Stimulated activated memory B cell treated with anti-CD40 and anti-IgM and Interleukin-4, amounts not matched to agents 10 μg/mL and 1 μg/mL and 100 μg/mL, for 72 hours (primary cell): ENCODE data around the gene CACNG3.
"Not testable (repeated sequence)": the region's sequence is repeated elsewhere in the genome, so short reads cannot be mapped to it uniquely, and the experiment has no call there.

Source experiments
- ATAC-seq: fragments of 150-1000 bp; cut with Tn5 transposase; 2 replicates; pipeline ENCODE4 v1.10.0; 2021
- H3K27ac Mint-ChIP-seq: one replicate; pipeline ENCODE4 v1.8.0; 2022; ENCODE audit warnings: mild to moderate bottlenecking, mixed read lengths
- H3K27me3 Mint-ChIP-seq: one replicate; pipeline ENCODE4 v1.8.0; 2022; ENCODE audit warnings: mixed read lengths
- H3K36me3 Mint-ChIP-seq: one replicate; pipeline ENCODE4 v1.8.0; 2022; ENCODE audit warnings: mixed read lengths
- H3K4me1 Mint-ChIP-seq: one replicate; pipeline ENCODE4 v1.8.0; 2022; ENCODE audit warnings: mixed read lengths
- H3K4me3 Mint-ChIP-seq: one replicate; pipeline ENCODE4 v1.8.0; 2022; ENCODE audit warnings: mild to moderate bottlenecking, moderate library complexity, mixed read lengths
- H3K9me3 Mint-ChIP-seq: one replicate; pipeline ENCODE4 v1.8.0; 2022; ENCODE audit warnings: mixed read lengths

Gene CACNG3

DNA sequence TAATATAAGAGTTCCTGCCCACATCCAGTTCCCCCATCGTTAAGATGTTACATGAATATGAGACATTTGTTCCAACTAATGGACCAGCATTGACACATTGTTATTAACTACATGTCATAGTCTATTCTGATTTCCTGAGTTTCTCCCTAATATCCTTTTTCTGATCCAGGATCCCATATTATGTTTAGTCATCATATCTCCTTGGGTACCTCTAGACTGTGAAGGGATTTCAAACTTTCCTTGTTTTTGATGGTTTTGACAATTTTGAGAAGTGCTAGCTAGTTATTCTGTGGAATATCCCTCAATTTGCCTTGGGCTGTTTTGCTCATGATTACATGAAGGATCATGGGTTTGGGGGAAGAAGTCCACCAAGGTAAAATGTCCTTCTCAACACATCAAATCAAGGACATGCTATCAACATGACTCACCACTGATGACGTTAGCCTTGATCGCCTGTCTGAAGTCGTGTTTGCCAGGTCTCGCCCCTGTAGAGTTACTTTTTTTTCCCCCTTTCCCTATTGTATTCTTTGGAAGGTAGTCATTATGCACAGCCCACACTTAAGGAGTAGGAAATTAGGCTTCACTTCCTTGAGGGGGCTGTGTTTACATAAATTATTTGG lies 42.5 kb downstream of the CACNG3 start:
- no peaks in the 10 kb centered on the region for H3K4me1 Mint-ChIP-seq
- H3K27ac Mint-ChIP-seq = no peak overlapping the region
- no peaks in the 10 kb centered on the region for H3K36me3 Mint-ChIP-seq
- H3K4me3 Mint-ChIP-seq = no peak overlapping the region
- no peaks in the 10 kb centered on the region for H3K9me3 Mint-ChIP-seq
- no peak for ATAC-seq
- peaks cover 5% of the 10 kb centered on the region for H3K27me3 Mint-ChIP-seq

- H3K27ac Mint-ChIP-seq, H3K4me3 Mint-ChIP-seq, H3K36me3 Mint-ChIP-seq, ATAC-seq, H3K27me3 Mint-ChIP-seq, H3K4me1 Mint-ChIP-seq, H3K9me3 Mint-ChIP-seq: not testable (repeated sequence)
Measured at GRCh38 chr16:24300750-24301149, 44.6 kb downstream of the CACNG3 start.

GRCh38 chr16:24302636-24303035 lies 46.5 kb downstream of the CACNG3 start:
- H3K36me3 Mint-ChIP-seq = no peaks in the 10 kb centered on the region
- peaks cover 17% of the 10 kb centered on the region for H3K27me3 Mint-ChIP-seq
- H3K4me1 Mint-ChIP-seq = no peaks in the 10 kb centered on the region
- H3K9me3 Mint-ChIP-seq = no peaks in the 10 kb centered on the region
- no peak overlapping the region for H3K4me3 Mint-ChIP-seq
- ATAC-seq = no peak
- H3K27ac Mint-ChIP-seq = no peak overlapping the region

- Mint-ChIP-seq H3K9me3 (no peaks in the 10 kb centered on the region), H3K4me3 (no peak overlapping the region), H3K27me3 (peaks cover 33% of the 10 kb centered on the region), H3K36me3 (no peaks in the 10 kb centered on the region), H3K27ac (no peak overlapping the region), H3K4me1 (peaks cover 6% of the 10 kb centered on the region)
- no peak for ATAC-seq
Measured at GRCh38 chr16:24308200-24308599, 52.1 kb downstream of the CACNG3 start.

DNA sequence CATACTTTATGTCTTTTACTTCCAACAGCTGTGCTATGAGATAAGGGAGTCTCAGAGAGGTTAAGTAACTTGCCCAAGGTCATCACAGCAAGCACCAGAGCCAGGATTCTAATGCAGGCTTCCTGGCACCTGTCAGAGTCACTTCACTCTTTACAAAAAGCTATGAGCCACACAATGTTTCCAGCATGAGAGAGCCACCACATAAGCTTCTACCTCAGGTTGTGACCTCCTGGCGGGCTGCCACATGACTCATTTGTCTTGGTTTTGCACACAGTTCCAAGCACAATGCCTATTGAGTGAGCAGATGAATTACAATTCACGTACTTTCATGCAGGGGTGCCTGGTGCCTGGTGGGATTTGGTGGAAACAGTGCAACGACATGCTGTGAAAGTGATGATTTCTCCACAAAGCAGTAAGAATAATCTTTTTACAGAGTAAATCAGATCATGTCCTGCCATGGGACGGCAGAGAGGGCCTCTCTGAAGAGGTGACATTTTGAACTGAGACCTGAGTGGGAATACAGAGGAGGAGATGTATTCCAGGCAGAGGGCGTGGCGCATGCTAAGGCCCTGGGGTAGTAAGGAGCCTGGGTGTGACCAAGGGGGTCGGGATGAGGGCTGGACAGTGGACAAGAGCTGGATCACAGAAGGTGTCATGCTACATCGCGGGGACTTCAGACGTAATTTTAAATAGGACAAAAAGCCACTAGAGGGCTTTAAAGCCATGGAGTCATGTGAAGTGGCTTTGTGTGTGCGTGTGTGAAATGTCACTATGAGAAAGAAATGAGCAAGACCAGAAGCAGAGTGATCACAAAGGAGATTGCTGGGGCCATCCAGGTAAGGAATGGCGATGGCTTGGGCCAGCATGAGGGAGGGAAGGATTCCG lies 53.4 kb downstream of the CACNG3 start:
- Mint-ChIP-seq H3K36me3 (no peaks in the 10 kb centered on the region), H3K27ac (no peak overlapping the region), H3K27me3 (peaks cover 33% of the 10 kb centered on the region), H3K4me3 (no peak overlapping the region), H3K4me1 (peaks cover 6% of the 10 kb centered on the region), H3K9me3 (no peaks in the 10 kb centered on the region)
- ATAC-seq = no peak

- H3K27ac Mint-ChIP-seq = no peak overlapping the region
- H3K4me1 Mint-ChIP-seq = peaks cover 6% of the 10 kb centered on the region
- peaks cover 47% of the 10 kb centered on the region for H3K27me3 Mint-ChIP-seq
- no peak overlapping the region for H3K4me3 Mint-ChIP-seq
- no peaks in the 10 kb centered on the region for H3K36me3 Mint-ChIP-seq
- ATAC-seq = no peak
- H3K9me3 Mint-ChIP-seq = no peaks in the 10 kb centered on the region
Measured at GRCh38 chr16:24315343-24315742, 59.2 kb downstream of the CACNG3 start.

- Mint-ChIP-seq H3K4me3 (no peak overlapping the region), H3K27me3 (peaks cover 62% of the 10 kb centered on the region), H3K36me3 (no peaks in the 10 kb centered on the region), H3K9me3 (no peaks in the 10 kb centered on the region), H3K27ac (no peak overlapping the region), H3K4me1 (no peaks in the 10 kb centered on the region)
- no peak for ATAC-seq
Measured at GRCh38 chr16:24318680-24319079, 62.5 kb downstream of the CACNG3 start.

DNA sequence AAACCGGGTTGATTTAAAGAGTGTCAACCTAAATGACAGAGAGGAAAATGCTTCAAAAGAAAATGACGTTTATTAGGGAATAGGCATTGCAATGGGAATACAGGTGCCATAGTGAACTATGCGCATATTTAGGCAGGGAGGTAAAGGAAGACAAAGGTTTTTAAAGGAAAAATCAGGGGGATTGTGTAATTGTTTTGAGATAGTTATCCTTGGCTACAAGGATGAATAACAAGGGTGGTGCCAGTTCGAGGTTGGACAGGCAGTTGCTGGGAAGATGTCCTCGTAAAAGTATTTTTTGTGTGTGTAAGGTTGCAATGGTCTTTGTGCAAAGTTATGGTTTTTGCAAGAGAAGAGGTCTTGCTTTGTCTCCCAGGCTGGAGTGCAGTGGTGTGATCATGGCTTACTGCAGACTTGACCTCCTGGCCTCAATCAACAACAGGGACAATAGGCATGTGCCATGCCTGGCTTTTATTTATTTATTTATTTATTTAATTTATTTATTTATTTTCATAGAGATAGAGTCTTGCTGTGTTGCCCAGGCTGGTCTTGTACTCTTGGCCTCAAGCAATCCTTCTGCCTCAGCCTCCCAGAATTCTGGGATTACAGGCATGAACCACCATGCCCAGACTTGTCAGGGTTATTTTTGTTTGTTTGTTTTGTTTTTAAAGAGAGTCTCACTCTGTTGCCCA lies 63.1 kb downstream of the CACNG3 start:
- H3K9me3 Mint-ChIP-seq = no peaks in the 10 kb centered on the region
- H3K4me1 Mint-ChIP-seq = no peaks in the 10 kb centered on the region
- H3K27ac Mint-ChIP-seq = no peak overlapping the region
- no peak for ATAC-seq
- H3K4me3 Mint-ChIP-seq = no peak overlapping the region
- no peaks in the 10 kb centered on the region for H3K36me3 Mint-ChIP-seq
- peaks cover 67% of the 10 kb centered on the region for H3K27me3 Mint-ChIP-seq

GRCh38 chr16:24322106-24322505 lies 66.0 kb downstream of the CACNG3 start:
- Mint-ChIP-seq H3K27me3 (peaks cover 52% of the 10 kb centered on the region), H3K4me3 (no peak overlapping the region), H3K27ac (no peak overlapping the region), H3K36me3 (no peaks in the 10 kb centered on the region), H3K9me3 (no peaks in the 10 kb centered on the region), H3K4me1 (no peaks in the 10 kb centered on the region)
- ATAC-seq = no peak

DNA sequence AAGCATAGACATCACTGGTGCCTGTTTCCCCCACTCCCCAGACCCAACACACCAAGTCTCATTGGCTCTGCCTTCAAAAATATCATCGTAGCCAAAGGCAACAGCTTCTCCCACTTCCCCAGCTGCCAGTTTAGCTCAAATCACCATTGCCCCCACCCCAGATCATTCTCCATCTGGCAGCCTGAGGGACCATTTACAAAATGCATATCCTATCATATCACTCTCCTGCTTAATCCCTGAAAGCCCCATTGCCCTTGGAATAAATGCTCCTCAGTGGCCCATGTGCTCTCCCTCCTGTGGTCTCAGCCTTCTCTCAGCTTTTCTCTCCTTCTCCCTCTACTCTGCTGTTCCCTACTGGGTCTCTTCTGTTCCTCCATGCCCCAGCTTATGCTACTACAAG lies 68.3 kb downstream of the CACNG3 start:
- no peaks in the 10 kb centered on the region for H3K4me1 Mint-ChIP-seq
- ATAC-seq = no peak
- no peaks in the 10 kb centered on the region for H3K36me3 Mint-ChIP-seq
- no peak overlapping the region for H3K4me3 Mint-ChIP-seq
- peaks cover 31% of the 10 kb centered on the region for H3K27me3 Mint-ChIP-seq
- no peak overlapping the region for H3K27ac Mint-ChIP-seq
- no peaks in the 10 kb centered on the region for H3K9me3 Mint-ChIP-seq

DNA sequence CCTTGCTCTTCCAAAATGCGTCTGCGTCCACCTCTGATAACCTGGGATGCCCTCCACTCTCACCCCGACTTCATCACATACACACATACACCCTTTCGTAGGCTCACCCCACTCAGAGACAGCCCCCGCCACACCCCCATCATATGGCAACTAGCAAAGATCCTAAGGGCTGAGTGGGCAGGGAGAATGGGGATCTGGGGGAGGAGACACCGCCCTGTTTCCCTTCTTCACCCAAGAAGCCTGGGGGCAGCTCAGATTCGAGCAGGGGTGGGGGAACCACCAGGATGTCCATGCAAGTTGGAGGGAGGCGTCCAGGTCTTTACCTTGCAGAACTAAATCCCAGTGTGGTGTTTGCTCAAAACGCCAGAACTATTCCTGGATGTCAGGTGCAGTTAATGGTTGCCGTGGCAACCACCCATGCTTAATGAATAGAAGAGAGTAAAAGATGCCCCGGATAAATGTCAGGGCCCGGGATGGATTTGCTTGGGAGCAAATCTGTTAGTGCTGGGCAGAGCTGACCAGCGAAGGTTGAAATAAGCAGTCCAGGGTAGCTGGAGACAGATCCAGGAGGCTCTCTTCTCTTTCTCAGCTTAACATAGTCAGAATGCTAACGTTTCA lies 72.8 kb downstream of the CACNG3 start:
- H3K36me3 Mint-ChIP-seq = no peaks in the 10 kb centered on the region
- H3K27ac Mint-ChIP-seq = no peak overlapping the region
- ATAC-seq = no peak
- peaks cover 12% of the 10 kb centered on the region for H3K27me3 Mint-ChIP-seq
- no peak overlapping the region for H3K4me3 Mint-ChIP-seq
- no peaks in the 10 kb centered on the region for H3K9me3 Mint-ChIP-seq
- no peaks in the 10 kb centered on the region for H3K4me1 Mint-ChIP-seq

DNA sequence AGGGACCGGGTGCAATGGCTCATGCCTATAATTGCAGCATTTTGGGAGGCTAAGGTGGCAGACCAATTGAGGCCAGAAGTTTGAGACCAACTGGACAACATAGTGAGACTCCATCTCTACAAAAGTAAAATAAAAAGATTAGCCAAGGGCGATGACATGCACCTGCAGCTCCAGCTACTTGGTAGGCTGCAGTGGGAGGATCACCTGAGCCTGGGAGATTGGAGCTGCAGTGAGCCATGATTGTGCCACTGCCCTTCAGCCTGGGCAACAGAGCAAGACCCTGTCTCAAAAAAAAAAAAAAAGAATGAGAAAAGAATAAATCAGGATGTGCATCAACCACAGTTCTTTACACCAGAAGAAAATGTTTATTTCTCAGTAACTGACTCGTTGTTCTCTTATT lies 76.0 kb downstream of the CACNG3 start:
- no peaks in the 10 kb centered on the region for H3K36me3 Mint-ChIP-seq
- H3K4me3 Mint-ChIP-seq = no peak overlapping the region
- H3K27ac Mint-ChIP-seq = no peak overlapping the region
- no peak for ATAC-seq
- no peaks in the 10 kb centered on the region for H3K4me1 Mint-ChIP-seq
- H3K27me3 Mint-ChIP-seq = no peaks in the 10 kb centered on the region
- H3K9me3 Mint-ChIP-seq = peaks cover 3% of the 10 kb centered on the region

DNA sequence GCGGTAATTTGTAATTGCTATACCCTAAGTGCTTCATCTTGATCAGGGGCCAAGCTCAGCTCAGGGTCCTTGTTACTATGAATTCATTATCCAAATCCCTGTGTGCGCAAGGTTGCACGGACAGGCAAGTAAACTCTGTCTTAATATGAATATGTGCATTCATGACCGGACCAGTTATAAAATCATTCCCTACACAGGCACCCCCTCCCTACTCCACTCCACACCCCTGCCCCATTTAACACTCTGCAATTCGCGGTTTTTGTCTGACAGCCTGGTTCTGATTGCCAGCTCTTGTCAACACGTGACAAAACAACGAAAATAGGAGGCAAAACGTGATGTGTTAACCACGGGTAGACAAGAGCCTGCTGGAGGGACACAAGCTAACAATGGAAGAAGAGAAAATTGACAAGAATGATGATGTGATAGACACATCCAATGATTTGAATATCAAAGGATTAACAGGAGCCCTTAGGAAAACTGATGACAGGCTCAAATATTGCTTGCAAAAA lies 76.5 kb downstream of the CACNG3 start:
- H3K36me3 Mint-ChIP-seq = no peaks in the 10 kb centered on the region
- H3K27me3 Mint-ChIP-seq = no peaks in the 10 kb centered on the region
- peaks cover 3% of the 10 kb centered on the region for H3K9me3 Mint-ChIP-seq
- no peak overlapping the region for H3K27ac Mint-ChIP-seq
- no peak overlapping the region for H3K4me3 Mint-ChIP-seq
- no peak for ATAC-seq
- H3K4me1 Mint-ChIP-seq = no peaks in the 10 kb centered on the region

DNA sequence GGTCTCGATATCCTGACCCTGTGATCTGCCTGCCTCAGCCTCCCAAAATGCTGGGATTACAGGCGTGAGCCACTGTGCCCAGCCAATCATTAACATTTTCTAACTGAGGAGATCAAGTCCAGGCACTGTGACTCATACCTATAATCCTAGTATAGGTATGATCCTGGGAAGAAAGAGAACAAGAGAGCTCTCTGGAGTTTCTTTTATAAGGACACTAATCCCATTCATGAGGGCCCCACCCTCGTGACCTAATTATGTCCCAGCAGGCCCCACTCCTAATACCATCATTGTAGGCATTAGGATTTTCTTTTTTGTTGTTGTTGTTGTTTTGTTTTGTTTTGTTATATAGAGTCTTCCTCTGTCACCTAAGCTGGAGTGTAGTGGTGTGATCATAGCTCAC lies 80.4 kb downstream of the CACNG3 start:
- H3K4me3 Mint-ChIP-seq = no peak overlapping the region
- no peak overlapping the region for H3K27ac Mint-ChIP-seq
- ATAC-seq = no peak
- no peaks in the 10 kb centered on the region for H3K4me1 Mint-ChIP-seq
- peaks cover 3% of the 10 kb centered on the region for H3K9me3 Mint-ChIP-seq
- H3K36me3 Mint-ChIP-seq = no peaks in the 10 kb centered on the region
- H3K27me3 Mint-ChIP-seq = peaks cover 21% of the 10 kb centered on the region

- no peak for ATAC-seq
- no peaks in the 10 kb centered on the region for H3K4me1 Mint-ChIP-seq
- H3K4me3 Mint-ChIP-seq = no peak overlapping the region
- no peak overlapping the region for H3K27ac Mint-ChIP-seq
- peaks cover 21% of the 10 kb centered on the region for H3K27me3 Mint-ChIP-seq
- H3K36me3 Mint-ChIP-seq = no peaks in the 10 kb centered on the region
- peaks cover 3% of the 10 kb centered on the region for H3K9me3 Mint-ChIP-seq
Measured at GRCh38 chr16:24337013-24337412, 80.9 kb downstream of the CACNG3 start.
